Activated CD8-positive, alpha-beta memory T cell treated with anti-CD3 and anti-CD28 coated beads for 4 hours (primary cell): Measurements from ENCODE around the gene GATA5.

Experiments used
- DNase-seq, 2 donors: peaks; one replicate each; pipeline ENCODE4 v3.0.0-alpha.2; 2020; ENCODE audit warnings: low read depth in 2 of 2

The GATA5 gene

GRCh38 chr20:62472941-62473585 lies 2.7 kb downstream of the GATA5 start:
- no peak for DNase-seq

- no peak for DNase-seq
Measured at GRCh38 chr20:62472138-62472940, 3.5 kb downstream of the GATA5 start.

- DNase-seq, result no peak
Measured at GRCh38 chr20:62470459-62470858, 5.3 kb downstream of the GATA5 start.

DNA sequence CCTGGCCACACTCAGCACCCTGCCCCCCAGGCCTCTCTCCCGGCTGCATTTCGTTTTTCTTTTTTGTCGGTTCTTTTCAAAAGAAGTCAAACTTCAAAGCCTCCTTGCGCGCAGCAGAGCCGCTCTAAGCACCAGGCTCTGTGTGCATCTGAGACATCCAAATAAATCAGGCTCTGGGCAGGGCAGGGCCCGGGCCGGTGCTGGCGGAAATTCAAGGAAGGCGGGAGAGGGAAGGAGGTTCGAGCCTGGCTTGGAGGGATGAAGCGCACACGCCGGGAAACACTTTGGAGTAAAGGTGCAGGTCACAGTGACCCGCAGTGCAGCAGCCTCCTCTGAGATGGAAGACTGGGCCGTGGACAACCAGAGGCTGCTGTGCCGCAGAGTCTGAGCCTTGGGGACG lies 5.8 kb downstream of the GATA5 start:
- no peak for DNase-seq

GRCh38 chr20:62469352-62469751 lies 6.4 kb downstream of the GATA5 start:
- DNase-seq, result no peak

- DNase-seq, result no peak
Measured at GRCh38 chr20:62466806-62467537, 8.8 kb downstream of the GATA5 start.

- DNase-seq, result no peak
Measured at GRCh38 chr20:62466072-62466760, 9.6 kb downstream of the GATA5 start.

- DNase-seq, result no peak
Measured at GRCh38 chr20:62464990-62465389, 10.8 kb downstream of the GATA5 start.

GRCh38 chr20:62464425-62464770 lies 11.4 kb downstream of the GATA5 start:
- no peak for DNase-seq

DNA sequence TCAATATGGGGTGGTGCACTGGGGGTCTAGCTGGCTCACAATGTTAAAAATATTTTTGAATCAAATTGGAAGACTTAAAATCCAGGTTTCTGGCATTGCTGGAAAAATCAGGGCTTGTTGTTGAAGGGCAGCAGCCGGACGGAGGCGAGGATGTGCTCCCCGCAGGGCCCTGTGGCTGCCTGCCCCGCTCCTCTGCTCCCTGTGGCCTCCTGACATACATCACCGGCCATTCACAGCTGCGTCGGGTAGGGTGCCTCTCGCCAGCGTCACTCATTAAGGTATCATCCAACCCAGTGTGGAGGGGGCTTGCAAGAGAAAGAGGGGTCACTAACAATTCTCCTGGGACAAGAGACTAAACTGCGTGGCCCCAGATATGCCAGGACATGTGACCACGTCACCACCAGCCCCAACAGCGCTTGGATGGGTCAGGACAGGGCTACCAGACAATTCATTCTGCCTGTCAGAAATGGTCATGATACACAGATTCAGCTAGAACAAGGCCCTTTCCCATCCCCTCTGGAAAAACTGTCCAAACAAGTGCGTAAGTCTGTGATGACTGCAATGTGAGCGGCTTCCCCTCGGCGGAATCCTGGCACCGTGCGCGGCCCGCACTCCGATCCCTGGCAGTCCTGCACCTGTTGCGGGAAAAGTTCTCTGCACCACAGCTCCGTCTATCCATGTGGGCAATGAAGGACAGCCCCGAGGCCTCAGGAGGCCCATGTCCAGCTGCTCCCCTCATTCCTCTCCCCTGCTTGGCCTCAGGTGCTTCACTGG lies 12.0 kb downstream of the GATA5 start:
- no peak for DNase-seq

- DNase-seq, result no peak
Measured at GRCh38 chr20:62462976-62463592, 12.7 kb downstream of the GATA5 start.

DNA sequence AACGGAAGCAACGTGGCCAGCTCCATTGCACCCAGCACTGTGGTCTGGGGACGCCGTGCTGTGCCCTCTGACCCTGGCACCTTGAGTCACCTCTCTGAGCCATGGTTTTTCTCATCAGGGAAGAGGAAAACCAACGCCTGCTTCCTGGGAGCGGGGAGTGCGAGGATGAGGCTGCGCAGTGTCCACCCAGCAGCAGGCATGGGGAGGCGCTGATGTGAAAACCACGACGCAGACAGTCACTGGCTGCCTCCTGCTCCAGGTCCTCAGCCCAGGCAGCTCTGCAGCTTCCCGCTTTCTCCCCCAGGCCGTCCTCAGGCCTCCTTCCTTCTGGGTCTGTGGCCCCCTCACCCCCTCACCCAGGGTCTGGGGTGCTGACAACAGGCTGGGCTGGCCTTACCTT lies 14.0 kb downstream of the GATA5 start:
- DNase-seq, result no peak

GRCh38 chr20:62461157-62461556 lies 14.6 kb downstream of the GATA5 start:
- no peak for DNase-seq

- no peak for DNase-seq
Measured at GRCh38 chr20:62460678-62461077, 15.1 kb downstream of the GATA5 start.

GRCh38 chr20:62459488-62459887 lies 16.3 kb downstream of the GATA5 start:
- DNase-seq, result no peak

DNA sequence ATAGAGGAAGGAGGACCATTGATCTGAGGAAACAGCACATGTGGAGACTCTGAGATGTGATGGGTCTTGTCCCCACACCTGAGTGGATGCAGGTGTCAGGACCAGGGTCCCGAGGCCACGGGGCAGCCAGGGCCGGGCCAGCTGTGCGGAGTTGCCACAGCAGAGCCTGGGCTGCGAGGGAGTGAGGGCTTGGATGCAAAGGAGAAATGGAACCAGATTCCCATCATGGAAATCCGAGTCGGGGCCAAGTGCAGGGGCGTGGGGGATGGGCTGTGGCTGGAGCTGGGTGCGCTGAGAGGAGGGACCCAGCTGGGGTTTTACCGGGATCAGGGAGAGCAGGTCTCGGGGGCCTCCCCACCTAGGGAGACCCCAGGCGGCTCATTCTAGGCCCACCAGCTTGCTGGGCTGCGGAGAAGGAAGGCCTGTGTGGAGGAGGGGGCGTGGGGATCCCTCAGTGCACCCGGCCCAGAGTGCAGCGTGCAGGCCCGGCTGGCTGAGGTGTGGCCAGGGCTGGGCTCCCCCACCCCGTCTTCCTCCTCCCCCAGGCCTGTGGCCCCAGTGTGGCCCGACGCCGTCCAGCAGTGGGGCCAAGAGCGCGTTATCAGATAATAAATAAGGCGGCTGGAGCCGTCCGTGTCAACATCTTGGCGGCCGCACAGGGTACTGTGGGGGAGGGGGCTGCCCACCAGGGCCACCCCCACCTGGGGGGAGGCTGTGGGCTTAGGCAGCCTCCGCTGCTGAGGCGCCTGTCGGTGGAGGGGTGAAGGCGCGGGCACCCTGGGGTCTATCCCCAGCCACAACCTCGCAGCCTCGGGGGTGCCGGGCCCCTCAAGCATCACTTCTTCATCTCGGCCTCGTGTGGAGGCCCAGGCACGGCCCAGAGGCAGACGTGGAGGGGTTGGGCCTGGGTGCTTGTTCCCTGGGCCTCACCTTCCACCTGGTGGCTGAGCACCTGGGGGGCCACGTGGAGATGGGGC lies 17.2 kb downstream of the GATA5 start:
- DNase-seq, result no peak

DNA sequence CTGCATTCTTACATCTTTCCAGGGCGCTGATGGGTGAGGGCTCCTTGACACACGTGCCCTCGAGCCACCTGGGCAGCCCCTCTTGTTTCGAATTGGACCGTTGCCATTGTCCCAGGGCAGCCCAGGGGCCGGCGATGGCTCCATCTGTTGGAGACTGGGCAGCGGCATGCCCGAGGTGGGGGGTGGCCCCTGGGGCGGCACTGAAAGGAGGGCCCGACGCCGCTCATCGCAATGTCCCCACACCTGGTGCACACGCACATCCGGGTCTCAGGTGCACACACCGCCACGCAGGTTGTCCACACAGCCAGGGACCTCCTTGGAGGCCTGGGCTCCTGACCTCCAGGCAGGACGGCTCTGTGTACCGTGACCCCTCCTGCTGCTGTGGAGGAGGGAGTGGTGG lies 18.0 kb downstream of the GATA5 start:
- DNase-seq, result no peak

GRCh38 chr20:62457098-62457497 lies 18.7 kb downstream of the GATA5 start:
- no peak for DNase-seq

DNA sequence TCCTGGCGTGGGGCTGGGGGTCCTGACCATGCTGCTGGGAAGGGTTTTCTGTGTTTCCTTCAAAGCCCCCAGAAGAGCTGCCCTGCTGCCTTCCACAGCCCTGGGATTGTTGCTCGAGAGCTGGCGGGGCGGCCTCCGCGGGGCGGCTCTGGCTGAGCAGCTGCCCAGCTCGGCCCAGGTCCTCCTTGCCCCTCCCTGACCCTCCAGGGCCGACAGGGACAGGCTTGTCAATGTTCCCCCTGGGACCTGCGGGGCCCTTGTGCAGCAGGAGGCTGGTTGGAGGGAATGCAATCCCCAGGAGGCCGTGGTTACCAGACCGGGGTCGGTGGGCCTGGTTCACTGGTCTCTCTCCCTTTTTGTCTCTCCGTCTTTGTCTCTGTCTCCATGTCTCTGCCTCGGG lies 19.9 kb downstream of the GATA5 start:
- no peak for DNase-seq
